HG02973 (cell line): ENCODE data around the gene BBS1.
A peak's percentile ranks its signal among the peaks of the same experiment; 100 is the strongest.
"Not testable (repeated sequence)": the region's sequence is repeated elsewhere in the genome, so short reads cannot be mapped to it uniquely, and the experiment has no call there.

ENCODE experiments used
- ATAC-seq: cut with Tn5 transposase; IDR thresholded peaks from one replicate; pipeline ENCODE4 v1.9.1; 2021; ENCODE audit warnings: moderate library complexity; ENCODE audit not compliant: unreplicated experiment

Gene BBS1

DNA sequence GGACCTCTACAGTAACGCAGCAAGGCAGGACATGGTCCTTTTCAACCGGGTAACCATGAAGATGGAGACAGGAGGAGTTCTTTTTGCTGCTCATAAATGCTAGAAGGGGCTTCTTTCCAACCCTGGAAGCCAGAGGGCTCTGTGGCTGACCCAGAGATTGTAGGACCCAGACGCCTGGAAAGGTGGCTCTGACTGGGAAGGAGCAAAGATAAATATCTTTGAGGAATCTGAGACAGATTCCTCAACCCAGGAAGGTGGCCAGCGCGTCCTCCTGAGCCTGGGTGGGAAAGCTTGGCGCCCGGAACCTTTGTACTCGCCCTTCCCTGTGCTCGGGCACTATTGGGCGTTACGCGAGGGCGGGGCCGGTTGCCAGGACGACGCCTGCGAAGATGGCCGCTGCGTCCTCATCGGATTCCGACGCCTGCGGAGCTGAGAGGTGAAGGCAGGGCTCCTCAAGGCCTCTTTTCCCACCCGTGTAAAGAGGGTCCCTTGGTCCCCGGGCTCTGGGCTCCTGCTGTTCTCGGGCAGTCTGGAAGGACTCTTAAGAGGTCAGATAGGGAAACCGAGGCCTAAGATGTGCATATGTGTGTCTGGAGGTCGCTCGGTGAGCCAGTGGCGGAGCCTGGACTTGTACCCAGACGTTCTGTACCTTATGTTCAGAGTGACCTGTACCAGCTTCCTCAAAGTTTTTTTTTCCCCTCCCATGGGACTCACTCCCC lies at the start of gene BBS1:
Gene BBS1 (plus strand): TSS at position 365 of the 719 bp plus-strand sequence. CDS start 25 bp downstream, at position 390.
- ATAC-seq = peak; percentile 70

DNA sequence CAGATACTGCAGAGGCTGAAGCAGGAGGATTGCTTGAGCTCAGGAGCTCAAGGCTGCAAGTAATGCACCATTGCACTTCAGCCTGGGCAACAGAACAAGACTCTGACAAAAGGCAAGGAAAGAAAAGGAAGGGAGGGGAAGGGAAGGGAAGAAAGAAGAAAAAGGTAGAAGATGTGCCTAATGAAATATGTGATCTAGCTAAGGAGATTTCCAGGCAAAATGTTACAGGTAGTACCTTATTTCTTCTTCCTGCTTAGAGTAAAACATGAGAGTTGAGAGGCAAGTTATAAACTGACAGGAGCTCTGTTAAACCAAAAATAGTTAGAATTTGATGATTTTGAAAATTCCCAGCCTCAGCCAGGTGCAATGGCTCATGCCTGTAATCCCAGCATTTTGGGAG lies 48.4 kb upstream of the BBS1 start:
- ATAC-seq = no peak

DNA sequence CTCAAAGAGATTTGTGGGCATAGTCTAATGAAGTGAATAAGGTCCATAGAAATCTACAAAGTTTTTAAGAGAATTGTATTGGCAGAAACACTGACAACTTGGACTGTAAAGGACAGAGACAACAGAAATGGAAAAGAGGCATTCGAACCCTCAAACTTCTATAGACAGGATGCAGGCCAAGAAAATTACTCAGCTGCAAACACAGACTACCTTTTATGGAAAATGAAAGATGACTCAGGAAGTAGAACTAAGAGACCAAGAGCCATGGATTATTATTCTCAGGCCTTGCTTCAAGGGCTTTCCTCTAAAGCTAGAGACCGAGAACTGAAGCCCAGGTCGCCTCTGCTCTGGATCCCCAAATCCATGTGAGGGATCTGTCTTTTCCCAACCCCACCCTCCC lies 47.5 kb upstream of the BBS1 start:
- no peak for ATAC-seq

DNA sequence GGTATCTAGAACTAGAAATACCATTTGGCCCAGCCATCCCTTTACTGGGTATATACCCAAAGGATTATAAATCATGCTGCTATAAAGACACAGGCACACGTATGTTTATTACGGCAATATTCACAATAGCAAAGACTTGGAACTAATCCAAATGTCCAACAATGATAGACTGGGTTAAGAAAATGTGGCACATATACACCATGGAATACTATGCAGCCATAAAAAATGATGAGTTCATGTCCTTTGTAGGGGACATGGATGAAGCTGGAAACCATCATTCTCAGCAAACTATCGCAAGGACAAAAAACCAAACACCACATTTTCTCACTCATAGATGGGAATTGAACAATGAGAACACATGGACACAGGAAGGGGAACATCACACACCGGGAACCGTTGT lies 46.3 kb upstream of the BBS1 start:
- not testable (repeated sequence) for ATAC-seq

DNA sequence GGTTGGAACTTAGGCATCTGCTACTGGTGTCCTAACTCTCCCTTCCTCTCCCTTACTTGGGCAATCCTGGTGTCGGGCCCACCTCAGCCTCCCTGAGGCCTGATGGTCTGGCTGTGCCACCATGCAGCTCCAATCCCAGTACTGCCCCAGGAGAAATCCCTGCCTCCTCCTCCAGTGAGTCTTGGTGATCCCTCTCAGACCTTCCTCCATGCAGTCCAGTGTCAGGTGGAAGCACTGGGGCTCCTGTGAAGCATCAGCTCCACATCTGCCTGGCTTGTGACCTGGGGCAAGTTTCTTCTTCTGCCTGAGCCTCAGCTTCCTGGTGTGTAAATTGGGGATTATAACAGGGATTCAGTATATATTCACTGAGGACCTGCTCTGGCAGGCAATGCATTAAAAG lies 45.5 kb upstream of the BBS1 start:
- no peak for ATAC-seq

DNA sequence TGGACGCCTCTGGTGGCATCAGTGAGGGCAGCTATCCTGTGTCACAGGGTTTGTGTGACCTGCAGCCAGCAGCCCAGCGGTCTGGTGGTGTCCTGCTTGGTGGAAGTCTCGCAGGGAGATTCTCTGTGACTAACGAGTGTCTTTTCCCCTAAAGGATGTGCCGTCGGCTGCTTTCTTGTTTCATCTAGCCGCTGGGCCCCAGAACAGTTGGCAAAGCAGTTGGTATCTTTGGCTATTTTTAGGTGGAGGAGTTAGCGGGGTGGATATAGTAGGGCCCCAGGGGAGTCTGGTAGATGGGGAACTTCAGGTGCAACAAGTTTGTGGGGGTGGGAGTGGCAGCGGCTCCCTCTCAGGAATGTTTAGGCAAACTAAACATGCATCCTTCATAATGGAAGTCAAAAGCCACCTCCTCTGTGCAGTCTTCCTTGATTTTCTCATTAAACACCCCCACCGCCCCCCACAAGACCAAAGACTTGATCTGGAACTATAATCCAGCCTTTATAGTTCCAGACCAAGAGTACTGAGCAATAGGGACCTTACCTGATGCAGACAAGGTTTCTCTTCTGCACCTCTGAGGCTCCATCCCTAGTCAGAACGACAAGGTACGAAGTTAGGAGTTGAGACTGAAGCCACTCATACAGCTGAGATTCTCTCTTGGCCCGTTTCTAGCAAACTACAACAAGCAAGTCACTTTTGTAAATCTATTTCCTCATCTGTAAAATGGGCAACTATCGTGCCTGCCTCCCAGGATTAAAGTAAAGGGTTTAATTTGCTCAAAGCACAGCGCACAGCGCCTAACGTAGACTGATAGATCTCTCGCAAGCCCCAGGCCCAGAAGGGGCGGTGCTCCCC lies 44.8 kb upstream of the BBS1 start:
- ATAC-seq = no peak

DNA sequence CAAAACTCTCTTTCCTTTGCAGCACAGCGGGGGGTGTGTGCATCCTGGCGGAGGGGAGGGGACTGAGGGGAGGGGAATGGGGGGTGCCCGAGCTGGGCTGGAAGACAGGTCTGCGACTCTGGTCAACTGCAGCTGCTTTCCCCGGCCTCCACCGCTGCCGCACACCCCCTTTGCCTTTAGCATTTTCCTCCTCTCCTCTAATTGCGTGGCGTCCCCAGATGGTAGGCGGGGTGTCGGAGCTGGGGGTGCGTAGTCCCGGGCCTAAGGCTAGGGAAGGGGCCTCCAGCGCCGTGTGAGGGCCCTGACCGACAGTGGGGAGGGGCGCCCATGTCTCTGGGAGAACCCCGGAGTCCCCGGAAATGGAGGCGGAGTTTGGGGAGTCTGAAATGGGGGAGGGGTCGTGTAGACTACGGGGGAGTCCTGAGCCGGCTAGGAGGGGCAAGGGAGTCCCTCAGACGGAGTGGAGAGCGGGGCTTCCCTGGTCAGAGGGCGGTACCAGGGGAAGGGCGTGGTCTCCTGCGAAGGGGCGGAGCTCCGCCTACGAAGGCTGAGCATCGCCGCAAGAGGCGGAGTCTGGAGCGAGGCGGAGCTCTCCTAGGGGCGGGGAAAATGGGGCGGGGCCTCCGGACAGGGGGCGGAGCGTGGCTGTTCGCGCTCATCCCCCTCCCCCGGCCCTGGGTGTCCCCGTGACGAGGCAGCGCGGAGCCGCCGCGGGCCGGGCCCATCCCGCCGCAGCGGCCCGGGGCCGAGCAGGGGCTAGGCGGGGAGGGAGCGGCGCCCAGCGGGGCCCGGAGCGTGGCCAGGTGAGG lies 44.0 kb upstream of the BBS1 start, which contains the start of gene PELI3:
Gene PELI3 (plus strand): TSS at position 681 of the 809 bp plus-strand sequence. CDS start 1,224 bp downstream, outside the sequence.
- peak; percentile 64 for ATAC-seq

DNA sequence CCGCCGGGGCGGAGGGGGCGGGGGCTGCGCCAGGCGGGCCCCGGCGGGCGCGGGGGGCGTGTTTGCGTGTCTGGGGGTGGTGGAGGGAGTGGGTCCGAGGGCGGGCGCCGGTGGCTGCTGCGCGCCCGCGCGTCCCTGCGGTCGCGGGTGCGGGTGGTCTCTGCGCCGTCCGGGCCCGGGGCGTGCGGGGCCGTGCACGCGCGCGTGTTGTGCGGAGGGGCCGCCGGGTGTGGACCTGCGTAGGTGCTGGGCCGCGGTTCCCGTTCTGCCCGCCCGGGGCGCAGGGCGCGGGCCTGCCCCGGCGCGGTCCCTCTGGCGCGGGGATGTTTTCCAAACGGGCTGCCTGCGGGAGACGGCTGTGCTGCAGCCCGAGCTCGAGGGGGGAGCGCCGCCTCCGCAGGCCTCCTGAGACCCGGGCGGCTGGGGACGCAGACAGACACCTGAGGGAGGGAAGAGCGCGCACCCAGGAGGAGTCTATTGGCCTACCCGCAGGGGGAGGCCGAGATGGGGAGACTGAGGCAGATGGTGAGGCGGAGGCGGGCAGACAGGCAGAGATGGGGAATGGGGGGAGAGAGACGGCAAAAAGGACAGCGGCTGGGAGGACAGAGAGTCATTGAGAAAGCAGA lies 43.3 kb upstream of the BBS1 start:
- peak; percentile 42 for ATAC-seq

DNA sequence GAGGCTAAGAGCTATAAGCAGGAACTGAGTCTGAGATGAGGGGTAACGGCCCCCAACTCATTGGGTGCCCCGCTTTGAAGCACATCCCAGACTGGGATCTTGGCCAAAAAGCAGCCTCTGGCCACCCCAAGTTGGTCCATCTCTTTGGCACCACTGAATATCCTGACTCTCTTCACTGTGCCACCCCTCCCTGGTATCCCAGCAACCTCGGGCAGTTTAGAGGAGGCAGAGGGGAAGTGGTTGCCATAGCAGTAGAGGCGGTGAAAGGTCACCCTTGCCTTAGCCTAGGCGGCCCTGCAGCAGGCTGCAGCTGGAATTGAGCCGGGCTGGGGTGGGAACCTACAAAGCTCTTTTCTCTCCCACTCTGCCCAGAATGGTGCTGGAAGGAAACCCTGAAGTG lies 42.7 kb upstream of the BBS1 start:
- ATAC-seq = no peak

DNA sequence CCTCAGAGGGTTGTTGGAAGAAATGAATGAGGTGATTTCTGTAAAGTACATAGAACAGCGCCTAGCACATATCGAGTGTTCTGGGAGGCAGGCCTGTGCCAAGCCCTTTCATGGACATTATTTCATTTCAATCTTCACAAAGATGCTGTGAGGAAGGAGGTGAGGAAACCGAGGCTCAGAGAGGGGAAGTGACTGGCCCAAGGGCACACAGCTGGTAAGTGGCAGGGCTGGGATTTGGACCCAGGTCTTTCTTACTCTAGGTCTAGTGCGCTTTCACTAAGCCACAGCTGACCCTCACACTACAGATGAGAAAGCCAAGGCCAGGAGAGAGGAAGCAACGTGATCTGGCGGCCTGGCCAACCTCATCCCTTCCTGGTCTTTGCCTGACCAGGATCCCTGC lies 41.7 kb upstream of the BBS1 start:
- ATAC-seq = no peak

DNA sequence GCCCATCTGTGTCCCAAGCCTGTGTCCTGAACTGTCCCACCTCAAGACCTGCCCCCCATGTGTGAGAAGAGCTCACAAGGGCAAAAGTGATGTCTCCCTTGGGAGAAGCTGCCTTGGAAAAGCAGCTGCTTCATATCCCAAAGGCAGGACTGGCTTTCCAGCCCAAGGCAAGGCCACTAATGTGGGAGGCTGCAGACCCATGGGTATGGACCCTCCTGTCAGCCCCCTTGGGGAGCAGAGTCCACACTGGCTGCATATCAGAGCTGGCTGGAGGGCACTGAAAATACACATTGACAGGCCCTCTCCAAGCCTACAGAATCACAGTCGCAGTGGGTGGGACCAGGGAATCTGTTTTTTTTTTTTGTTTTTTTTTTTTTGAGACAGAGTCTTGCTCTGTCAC lies 41.0 kb upstream of the BBS1 start:
- no peak for ATAC-seq

DNA sequence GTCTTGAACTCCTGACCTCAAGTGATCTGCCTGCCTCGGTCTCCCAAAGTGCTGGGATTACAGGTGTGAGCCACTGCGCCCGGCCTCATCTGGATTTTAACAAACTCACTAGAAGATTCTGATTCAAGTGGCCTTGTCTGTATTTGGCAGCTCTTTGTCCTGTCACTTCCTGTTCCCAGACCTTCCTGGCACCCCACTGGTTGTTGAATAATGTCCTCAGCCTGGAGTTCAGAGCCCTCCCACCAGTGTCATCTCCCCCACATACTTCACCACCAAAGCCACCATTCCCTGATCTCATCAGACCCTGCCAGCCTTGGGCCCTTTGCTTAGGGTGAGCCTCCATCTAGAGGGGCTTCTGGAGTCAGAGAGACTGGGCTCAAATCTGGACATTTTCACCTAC lies 40.4 kb upstream of the BBS1 start:
- ATAC-seq = no peak

DNA sequence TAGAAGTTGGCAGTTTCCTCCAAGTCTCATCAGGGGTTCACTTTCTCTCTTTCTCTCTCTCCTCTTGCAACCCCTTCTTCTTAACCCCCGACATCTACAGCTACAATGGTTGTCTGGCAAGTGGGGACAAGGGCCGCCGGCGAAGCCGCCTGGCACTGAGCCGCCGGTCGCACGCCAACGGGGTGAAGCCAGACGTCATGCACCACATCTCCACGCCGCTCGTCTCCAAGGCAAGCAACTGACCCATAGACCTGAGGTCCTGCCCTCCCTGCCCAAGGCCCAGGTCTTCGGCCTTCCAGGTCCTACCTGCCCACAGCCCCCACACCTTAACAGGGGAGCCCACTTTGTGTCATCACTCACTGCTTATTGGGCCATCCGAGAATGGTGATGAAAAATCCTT lies 39.3 kb upstream of the BBS1 start:
- no peak for ATAC-seq

DNA sequence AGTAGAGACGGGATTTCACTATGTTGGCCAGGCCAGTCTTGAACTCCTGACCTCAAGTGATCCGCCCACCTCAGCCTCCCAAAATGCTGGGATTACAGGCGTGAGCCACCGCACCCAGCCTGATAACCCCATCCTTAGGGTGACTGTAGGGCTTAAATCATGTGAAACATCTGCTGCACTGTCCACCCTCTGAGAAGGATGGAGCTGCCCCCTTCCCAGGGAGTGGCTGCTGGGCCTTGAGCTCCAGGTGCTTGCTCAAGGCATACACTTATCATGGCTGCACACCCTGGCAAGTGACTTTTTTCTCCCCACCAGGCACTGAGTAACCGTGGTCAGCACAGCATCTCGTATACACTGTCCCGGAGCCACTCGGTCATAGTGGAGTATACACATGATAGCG lies 38.4 kb upstream of the BBS1 start:
- ATAC-seq = no peak

DNA sequence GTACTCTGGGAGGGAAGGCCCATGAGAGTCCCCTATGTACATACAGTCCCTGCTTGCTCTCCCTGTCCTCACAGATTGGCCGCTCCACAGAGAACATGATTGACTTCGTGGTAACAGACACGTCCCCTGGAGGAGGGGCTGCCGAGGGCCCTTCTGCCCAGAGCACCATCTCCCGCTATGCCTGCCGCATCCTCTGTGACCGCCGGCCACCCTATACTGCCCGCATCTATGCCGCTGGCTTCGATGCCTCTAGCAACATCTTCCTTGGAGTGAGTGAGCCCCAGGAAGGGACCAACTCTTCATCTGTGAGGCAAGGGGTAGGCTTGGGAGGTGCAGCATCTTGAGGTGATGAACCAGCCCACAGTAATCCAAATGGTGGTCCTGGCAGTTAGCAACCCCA lies 37.3 kb upstream of the BBS1 start:
- ATAC-seq = no peak

DNA sequence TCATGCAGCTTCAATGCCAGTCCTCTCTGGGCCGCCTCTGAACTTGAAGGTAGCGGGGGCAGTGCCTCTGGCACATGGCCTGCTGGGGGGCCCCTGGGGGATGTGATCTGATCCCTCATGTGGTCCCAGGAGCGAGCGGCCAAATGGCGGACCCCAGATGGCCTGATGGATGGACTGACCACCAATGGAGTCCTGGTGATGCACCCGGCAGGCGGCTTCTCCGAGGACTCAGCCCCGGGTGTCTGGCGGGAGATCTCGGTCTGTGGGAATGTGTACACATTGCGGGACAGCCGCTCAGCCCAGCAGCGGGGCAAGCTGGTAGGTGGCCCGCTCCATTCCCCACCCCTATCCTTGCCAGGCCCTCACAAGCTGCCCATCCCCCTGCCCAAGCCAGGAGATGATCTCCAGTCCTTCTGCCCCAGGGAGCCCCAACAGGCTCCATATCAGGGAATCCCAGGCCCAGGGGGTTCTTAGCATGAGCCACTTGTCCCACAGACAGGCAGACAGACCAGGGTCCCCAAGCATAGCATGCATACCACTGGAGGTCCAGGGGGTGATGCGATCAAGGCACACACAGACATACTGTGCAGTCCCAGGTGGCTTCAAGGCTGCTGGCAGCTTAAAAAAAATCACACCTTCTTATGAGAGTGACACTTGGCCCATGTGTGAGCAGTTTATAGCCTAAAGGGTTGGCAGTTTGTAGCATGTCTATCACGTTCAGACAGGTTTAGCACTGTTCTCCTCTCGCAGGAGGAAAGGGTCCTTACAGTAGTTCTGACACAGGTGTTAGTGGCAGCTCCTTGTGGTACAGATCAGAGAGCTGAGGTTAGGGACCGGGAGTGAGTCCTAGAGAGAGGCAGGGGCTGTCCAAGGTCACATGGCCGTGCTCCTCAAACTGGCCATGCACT lies 36.6 kb upstream of the BBS1 start:
- ATAC-seq = no peak

DNA sequence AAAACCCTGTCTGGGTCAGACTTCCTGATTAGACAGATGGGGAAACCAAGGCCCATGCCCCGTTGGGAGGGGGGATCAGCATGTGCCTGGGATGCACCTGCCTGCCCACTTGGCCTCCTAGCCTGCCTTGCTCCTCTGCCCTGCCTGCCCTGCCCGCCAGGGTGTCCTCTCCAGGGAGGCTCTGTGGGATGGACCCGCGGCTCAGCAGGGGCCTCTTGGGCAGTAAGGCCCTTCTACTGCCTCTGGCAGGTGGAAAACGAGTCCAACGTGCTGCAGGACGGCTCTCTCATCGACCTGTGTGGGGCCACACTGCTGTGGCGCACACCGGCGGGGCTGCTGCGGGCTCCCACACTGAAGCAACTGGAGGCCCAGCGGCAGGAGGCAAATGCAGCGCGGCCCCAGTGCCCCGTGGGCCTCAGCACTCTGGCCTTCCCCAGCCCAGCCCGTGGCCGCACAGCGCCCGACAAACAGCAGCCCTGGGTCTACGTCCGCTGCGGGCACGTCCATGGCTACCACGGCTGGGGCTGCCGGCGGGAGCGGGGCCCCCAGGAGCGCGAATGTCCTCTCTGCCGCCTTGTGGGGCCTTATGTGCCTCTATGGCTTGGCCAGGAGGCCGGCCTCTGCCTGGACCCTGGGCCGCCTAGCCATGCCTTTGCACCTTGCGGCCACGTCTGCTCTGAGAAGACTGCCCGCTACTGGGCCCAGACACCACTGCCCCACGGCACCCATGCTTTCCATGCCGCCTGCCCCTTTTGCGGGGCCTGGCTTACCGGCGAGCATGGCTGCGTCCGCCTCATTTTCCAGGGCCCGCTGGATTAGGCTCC lies 34.9 kb upstream of the BBS1 start:
- ATAC-seq = no peak

DNA sequence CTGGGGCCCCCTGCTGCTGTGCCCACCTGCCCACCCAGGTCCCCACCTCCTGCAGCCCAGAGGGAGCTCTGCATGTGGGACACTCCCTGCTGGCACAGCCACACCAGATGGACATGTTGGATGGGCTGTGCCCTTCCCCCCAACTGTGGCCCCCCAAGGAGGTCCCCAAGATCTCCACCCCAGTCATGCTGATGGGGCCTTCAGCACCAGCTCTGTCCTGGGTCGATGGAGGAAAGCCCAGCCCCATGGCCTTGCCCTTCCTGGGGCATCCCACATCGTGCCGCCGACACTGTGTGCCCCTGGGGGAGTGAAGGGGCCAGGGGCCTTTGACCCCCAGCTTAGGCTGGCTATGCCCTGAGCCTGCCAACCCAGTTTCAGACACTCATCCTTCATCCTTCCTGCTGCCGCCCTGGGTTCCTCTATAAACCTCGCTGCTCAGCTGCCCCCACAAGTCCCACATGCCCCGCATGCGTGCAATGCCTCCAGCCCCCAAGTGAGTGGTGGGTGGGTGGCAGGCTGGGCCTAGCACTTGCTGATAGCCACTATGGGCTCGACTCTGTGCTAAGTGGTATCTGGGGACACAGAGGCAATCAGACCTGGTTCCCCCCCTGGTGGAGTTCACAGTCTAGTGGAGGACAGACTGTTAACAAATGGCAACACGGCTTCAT lies 34.1 kb upstream of the BBS1 start:
- ATAC-seq = no peak
